ENCODE results near the gene RRM1. TPM values are rescaled to one million over a fixed set of nuclear protein-coding genes. Genes with fewer than 3 reads are reported as not detected.

The RRM1 gene
- polyA plus RNA-seq, 1 donor (not counting 4 experiments of a cell fraction or from before 2014, with no cell fraction given): 65.6 TPM

GRCh38 chr11:4064278-4064955 is 30.2 kb upstream of the RRM1 start:
- H3K9ac ChIP-seq (ENCODE audit: control insufficient read depth, extremely low read depth, insufficient read depth, low read length): no peak overlapping the region
- H4K20me1 ChIP-seq (ENCODE audit: control insufficient read depth, extremely low read depth, insufficient read depth, low read length): no peaks in the 10 kb centered on the region
- H3K4me2 ChIP-seq (ENCODE audit: control insufficient read depth, extremely low read depth, insufficient read depth, low read depth, low read length): no peak overlapping the region
- dilution Hi-C loops (cut with MboI; ENCODE audit: extremely low pct_ligation_motif_present, low sequenced_read_pairs): loop anchor here (25.0 kb wide), 2 partner anchors 102 to 202 kb away; partner anchors contain the start of gene STIM1
- H3K36me3 ChIP-seq (ENCODE audit: control insufficient read depth in 2 of 2, extremely low read depth in 1 of 2, insufficient read depth in 2 of 2, low read length in 2 of 2): peaks cover 0 to 2% of the 10 kb centered on the region in 2 experiments
- no peaks in the 10 kb centered on the region for H3K9me3 ChIP-seq (ENCODE audit: control insufficient read depth, low read depth, low read length)
- H3K79me2 ChIP-seq (ENCODE audit: control insufficient read depth, insufficient read depth, low read length): no peaks in the 10 kb centered on the region
- no peaks in the 10 kb centered on the region for H3K27me3 ChIP-seq (ENCODE audit: control insufficient read depth, extremely low read depth, insufficient read depth, low read length)
- FAIRE-seq (no peak), DNase-seq (ENCODE audit: low read depth, low spot score) (no peak)
- H3K4me3 ChIP-seq (ENCODE audit: control insufficient read depth in 2 of 3, extremely low read depth in 1 of 3, insufficient read depth in 2 of 3, low read depth in 1 of 3, low read length in 3 of 3): no peak overlapping the region
- no peak for TF ChIP-seq CTCF (optimal IDR thresholded peaks at IDR 0.05 in 1 of 3, IDR thresholded peaks at IDR 0.05 in 1 of 3, conservative IDR thresholded peaks at IDR 0.05 in 1 of 3; ENCODE audit: extremely low read depth in 1 of 3, insufficient read depth in 2 of 3, low read length in 3 of 3)
- no peak for TF ChIP-seq EZH2 (IDR thresholded peaks at IDR 0.05; ENCODE audit: low read length)
- no peaks in the 10 kb centered on the region for H3K9me1 ChIP-seq (ENCODE audit: control insufficient read depth, extremely low read depth, insufficient read depth, low read length)
- H3K27ac ChIP-seq (ENCODE audit: control insufficient read depth, insufficient read depth, low read length): no peak overlapping the region
- peaks cover 6% of the 10 kb centered on the region for H3K4me1 ChIP-seq (ENCODE audit: control insufficient read depth, extremely low read depth, insufficient read depth, low read length)
- H2AFZ ChIP-seq (ENCODE audit: control insufficient read depth, low read length): no peak overlapping the region

- no peaks in the 10 kb centered on the region for H3K27me3 ChIP-seq (ENCODE audit: control insufficient read depth, extremely low read depth, insufficient read depth, low read length)
- H3K27ac ChIP-seq (ENCODE audit: control insufficient read depth, insufficient read depth, low read length): no peak overlapping the region
- dilution Hi-C loops (cut with MboI; ENCODE audit: extremely low pct_ligation_motif_present, low sequenced_read_pairs): loop anchor here (25.0 kb wide), 2 partner anchors 103 to 203 kb away; partner anchors contain the start of gene STIM1
- H3K4me1 ChIP-seq (ENCODE audit: control insufficient read depth, extremely low read depth, insufficient read depth, low read length): no peaks in the 10 kb centered on the region
- peaks cover 0 to 3% of the 10 kb centered on the region in 2 experiments for H3K36me3 ChIP-seq (ENCODE audit: control insufficient read depth in 2 of 2, extremely low read depth in 1 of 2, insufficient read depth in 2 of 2, low read length in 2 of 2)
- H3K79me2 ChIP-seq (ENCODE audit: control insufficient read depth, insufficient read depth, low read length): no peaks in the 10 kb centered on the region
- TF ChIP-seq CTCF (optimal IDR thresholded peaks at IDR 0.05 in 1 of 3, IDR thresholded peaks at IDR 0.05 in 1 of 3, conservative IDR thresholded peaks at IDR 0.05 in 1 of 3; ENCODE audit: extremely low read depth in 1 of 3, insufficient read depth in 2 of 3, low read length in 3 of 3) (no peak), EZH2 (IDR thresholded peaks at IDR 0.05; ENCODE audit: low read length) (no peak)
- no peaks in the 10 kb centered on the region for H3K9me3 ChIP-seq (ENCODE audit: control insufficient read depth, low read depth, low read length)
- H3K4me3 ChIP-seq (ENCODE audit: control insufficient read depth in 2 of 3, extremely low read depth in 1 of 3, insufficient read depth in 2 of 3, low read depth in 1 of 3, low read length in 3 of 3): no peak overlapping the region
- H3K4me2 ChIP-seq (ENCODE audit: control insufficient read depth, extremely low read depth, insufficient read depth, low read depth, low read length): no peak overlapping the region
- DNase-seq (ENCODE audit: low read depth, low spot score) (no peak), FAIRE-seq (no peak)
- H4K20me1 ChIP-seq (ENCODE audit: control insufficient read depth, extremely low read depth, insufficient read depth, low read length): no peaks in the 10 kb centered on the region
- H3K9me1 ChIP-seq (ENCODE audit: control insufficient read depth, extremely low read depth, insufficient read depth, low read length): no peaks in the 10 kb centered on the region
- no peak overlapping the region for H3K9ac ChIP-seq (ENCODE audit: control insufficient read depth, extremely low read depth, insufficient read depth, low read length)
- no peak overlapping the region for H2AFZ ChIP-seq (ENCODE audit: control insufficient read depth, low read length)
These were observed 29.5 kb upstream of the RRM1 start for GRCh38 chr11:4065086-4065485.

Measured in keratinocyte (primary cell).